ENCODE measurements around the gene CDH18.

The CDH18 gene

DNA sequence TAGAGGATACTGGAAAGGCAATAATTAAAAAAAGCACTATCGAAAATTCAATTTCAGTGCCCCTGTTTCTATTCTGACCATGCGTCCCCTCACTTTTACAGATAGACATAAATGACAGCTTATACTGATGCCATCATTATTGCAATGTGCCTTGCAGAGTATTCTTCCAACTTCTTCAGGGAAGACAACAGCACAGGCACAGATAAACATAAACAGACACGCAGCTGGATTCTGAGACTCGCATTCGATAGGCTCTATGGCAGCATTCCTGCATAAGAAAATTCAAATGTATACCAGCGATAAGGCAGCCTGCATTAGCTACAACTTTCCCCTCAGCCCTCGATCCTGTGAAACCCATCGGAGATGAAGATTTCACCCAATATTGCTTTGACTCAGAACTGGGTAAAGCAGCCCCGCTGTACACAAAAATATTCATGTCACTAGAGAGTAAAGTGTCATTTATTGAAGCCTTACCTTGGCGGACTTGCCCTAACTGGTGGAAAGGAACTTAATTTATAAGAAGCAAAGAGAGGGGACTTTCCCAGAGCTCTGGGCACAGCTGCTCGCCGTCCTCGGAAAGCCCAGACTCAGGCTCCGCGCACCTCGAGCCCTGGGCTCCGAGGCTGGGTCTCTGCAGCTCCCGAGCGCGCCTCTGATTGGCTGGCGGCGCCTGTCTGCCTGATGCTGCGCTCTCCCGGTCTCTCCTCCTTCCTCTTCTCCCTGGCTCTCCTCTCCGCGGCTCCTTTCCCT, at the start of gene CDH18:
TSS of gene CDH18 (minus strand) at position 589 of the 750 bp plus-strand sequence. CDS start 149,214 bp downstream, outside the sequence.
- in situ Hi-C loops (cut with HindIII; ENCODE audit: low pct_unique_long_range_greater_than_20kb, low sequenced_read_pairs), result no loop called here
- peak; percentile 31 to 44 for DNase-seq (ENCODE audit: low read depth in 1 of 2, low spot score in 1 of 2)

DNA sequence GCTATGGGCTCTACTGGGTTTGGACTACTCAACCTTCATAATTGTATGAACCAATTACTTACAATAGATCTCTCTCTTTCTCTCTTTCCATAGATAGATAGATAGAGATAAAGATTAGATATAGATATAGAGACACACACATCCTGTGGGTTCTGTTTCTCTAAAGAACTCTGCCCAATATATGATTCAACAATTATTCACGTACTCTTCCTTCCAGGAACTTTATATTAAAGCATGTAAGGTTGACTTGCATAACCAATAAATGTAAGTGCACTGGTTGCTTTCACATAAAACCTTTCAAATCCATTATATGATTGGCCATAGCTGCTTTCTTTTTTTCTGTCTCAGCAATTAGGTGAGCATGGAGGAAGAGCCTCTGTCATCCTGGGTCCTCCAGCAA, 46.7 kb upstream of the CDH18 start:
- DNase-seq (ENCODE audit: low read depth in 1 of 2, low spot score in 1 of 2), result no peak
- no peak for TF ChIP-seq JUND (IDR thresholded peaks at IDR 0.05; ENCODE audit: low read depth)
- in situ Hi-C loops (cut with HindIII; ENCODE audit: low pct_unique_long_range_greater_than_20kb, low sequenced_read_pairs), result no loop called here

More for the DNA sequence above, at the start of gene CDH18:
- no peak for TF ChIP-seq JUND (IDR thresholded peaks at IDR 0.05; ENCODE audit: low read depth)

GRCh38 chr5:20033881-20034280, 45.9 kb upstream of the CDH18 start:
- no peak for DNase-seq (ENCODE audit: low read depth in 1 of 2, low spot score in 1 of 2)
- TF ChIP-seq JUND (IDR thresholded peaks at IDR 0.05; ENCODE audit: low read depth), result no peak
- in situ Hi-C loops (cut with HindIII; ENCODE audit: low pct_unique_long_range_greater_than_20kb, low sequenced_read_pairs), result no loop called here

DNA sequence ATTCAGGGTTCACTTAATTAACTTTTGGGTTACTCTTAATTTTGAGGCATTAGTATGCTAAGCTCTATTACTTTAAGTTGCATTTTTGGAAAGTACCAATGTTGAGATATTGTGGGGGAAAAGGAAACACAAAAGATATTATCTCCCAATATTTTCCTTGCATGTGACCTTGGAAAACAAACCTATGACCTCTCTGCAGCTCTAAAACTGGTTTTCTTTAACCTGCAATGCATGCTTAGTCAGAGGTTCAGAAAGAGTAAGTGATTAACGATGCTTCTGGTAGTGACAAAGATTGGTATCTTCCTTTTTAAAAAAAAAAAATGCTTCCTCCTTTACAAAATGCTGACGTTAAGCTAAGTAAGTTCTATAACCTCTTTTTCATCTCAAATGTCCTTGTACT, 44.9 kb upstream of the CDH18 start:
- in situ Hi-C loops (cut with HindIII; ENCODE audit: low pct_unique_long_range_greater_than_20kb, low sequenced_read_pairs), result no loop called here
- DNase-seq (ENCODE audit: low read depth in 1 of 2, low spot score in 1 of 2), result peak in 1 of 2 experiments; percentile 18
- TF ChIP-seq JUND (IDR thresholded peaks at IDR 0.05; ENCODE audit: low read depth), result no peak

DNA sequence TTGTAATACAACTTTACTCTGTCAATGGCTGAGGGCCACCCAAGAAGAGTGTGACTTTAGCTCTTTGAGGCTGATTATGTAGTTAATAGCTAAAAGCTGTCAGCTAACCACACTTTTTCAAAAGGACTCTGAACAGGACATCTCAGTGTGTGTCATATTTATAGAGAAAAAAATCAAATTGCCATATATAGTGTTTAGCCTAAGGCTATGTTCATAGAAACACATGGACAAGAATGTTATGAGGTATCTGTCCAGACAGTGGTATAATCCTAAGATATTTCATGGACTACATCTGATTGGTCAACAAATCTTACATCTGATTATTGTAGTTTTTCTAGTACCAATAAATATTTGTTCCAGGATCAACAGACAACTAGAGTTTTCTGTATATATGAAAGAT, 42.1 kb upstream of the CDH18 start:
- DNase-seq (ENCODE audit: low read depth in 1 of 2, low spot score in 1 of 2), result no peak
- TF ChIP-seq JUND (IDR thresholded peaks at IDR 0.05; ENCODE audit: low read depth), result no peak
- in situ Hi-C loops (cut with HindIII; ENCODE audit: low pct_unique_long_range_greater_than_20kb, low sequenced_read_pairs), result no loop called here

GRCh38 chr5:20029266-20029665, 41.3 kb upstream of the CDH18 start:
- no peak for DNase-seq (ENCODE audit: low read depth in 1 of 2, low spot score in 1 of 2)
- no peak for TF ChIP-seq JUND (IDR thresholded peaks at IDR 0.05; ENCODE audit: low read depth)
- in situ Hi-C loops (cut with HindIII; ENCODE audit: low pct_unique_long_range_greater_than_20kb, low sequenced_read_pairs), result no loop called here

GRCh38 chr5:20028506-20028905, 40.5 kb upstream of the CDH18 start:
- in situ Hi-C loops (cut with HindIII; ENCODE audit: low pct_unique_long_range_greater_than_20kb, low sequenced_read_pairs), result no loop called here
- no peak for DNase-seq (ENCODE audit: low read depth in 1 of 2, low spot score in 1 of 2)
- no peak for TF ChIP-seq JUND (IDR thresholded peaks at IDR 0.05; ENCODE audit: low read depth)

GRCh38 chr5:20023686-20024180, 35.7 kb upstream of the CDH18 start:
- DNase-seq (ENCODE audit: low read depth in 1 of 2, low spot score in 1 of 2), result peak in 1 of 2 experiments; percentile 57
- in situ Hi-C loops (cut with HindIII; ENCODE audit: low pct_unique_long_range_greater_than_20kb, low sequenced_read_pairs), result no loop called here
- no peak for TF ChIP-seq JUND (IDR thresholded peaks at IDR 0.05; ENCODE audit: low read depth)

- no peak for TF ChIP-seq JUND (IDR thresholded peaks at IDR 0.05; ENCODE audit: low read depth)
- DNase-seq (ENCODE audit: low read depth in 1 of 2, low spot score in 1 of 2), result no peak
- in situ Hi-C loops (cut with HindIII; ENCODE audit: low pct_unique_long_range_greater_than_20kb, low sequenced_read_pairs), result no loop called here
These were observed 32.2 kb upstream of the CDH18 start for GRCh38 chr5:20020247-20020646.

DNA sequence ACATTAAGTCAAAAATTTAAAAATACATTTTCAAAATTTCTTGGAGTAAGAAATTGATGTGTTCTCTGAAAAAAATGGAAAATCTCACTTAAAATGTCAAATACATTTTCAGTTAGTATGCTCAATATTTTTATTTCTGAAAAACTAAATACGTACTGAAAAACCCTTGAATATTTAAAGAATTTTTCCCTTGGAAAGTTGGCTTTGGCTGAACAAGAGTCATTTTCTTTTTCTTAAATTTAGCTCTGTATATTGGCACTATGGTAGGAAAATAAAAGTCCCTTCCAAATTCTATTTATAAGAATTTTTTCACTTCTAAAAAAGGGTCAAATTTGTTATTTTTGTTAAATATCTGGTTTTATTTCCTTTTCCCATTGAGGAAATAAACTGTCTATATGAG, 29.0 kb upstream of the CDH18 start:
- DNase-seq (ENCODE audit: low read depth in 1 of 2, low spot score in 1 of 2), result no peak
- in situ Hi-C loops (cut with HindIII; ENCODE audit: low pct_unique_long_range_greater_than_20kb, low sequenced_read_pairs), result no loop called here
- no peak for TF ChIP-seq JUND (IDR thresholded peaks at IDR 0.05; ENCODE audit: low read depth)

DNA sequence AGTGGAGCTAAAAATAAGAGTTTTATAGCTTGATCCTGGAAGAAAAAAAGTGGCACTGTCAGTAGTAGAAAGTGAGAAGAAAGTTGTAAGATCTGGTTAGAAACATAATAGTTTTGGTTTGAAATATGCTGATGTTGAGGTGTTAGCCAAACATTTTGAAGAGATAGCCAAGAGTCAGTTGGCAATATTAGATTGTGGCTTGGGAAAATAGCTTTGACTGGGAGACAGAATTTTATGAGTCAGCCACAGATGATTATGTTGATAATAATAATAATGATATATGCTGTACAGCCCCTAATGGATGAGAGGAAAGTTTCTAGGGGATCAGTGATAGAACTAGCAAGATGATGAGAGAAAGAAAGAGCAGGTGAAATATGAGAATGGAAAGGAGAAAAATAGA, 12.4 kb upstream of the CDH18 start:
- in situ Hi-C loops (cut with HindIII; ENCODE audit: low pct_unique_long_range_greater_than_20kb, low sequenced_read_pairs), result no loop called here
- TF ChIP-seq JUND (IDR thresholded peaks at IDR 0.05; ENCODE audit: low read depth), result no peak
- DNase-seq (ENCODE audit: low read depth in 1 of 2, low spot score in 1 of 2), result no peak

- no peak for TF ChIP-seq JUND (IDR thresholded peaks at IDR 0.05; ENCODE audit: low read depth)
- no peak for DNase-seq (ENCODE audit: low read depth in 1 of 2, low spot score in 1 of 2)
- in situ Hi-C loops (cut with HindIII; ENCODE audit: low pct_unique_long_range_greater_than_20kb, low sequenced_read_pairs), result no loop called here
These were observed 457 bp upstream of the CDH18 start for GRCh38 chr5:19988457-19988856.

DNA sequence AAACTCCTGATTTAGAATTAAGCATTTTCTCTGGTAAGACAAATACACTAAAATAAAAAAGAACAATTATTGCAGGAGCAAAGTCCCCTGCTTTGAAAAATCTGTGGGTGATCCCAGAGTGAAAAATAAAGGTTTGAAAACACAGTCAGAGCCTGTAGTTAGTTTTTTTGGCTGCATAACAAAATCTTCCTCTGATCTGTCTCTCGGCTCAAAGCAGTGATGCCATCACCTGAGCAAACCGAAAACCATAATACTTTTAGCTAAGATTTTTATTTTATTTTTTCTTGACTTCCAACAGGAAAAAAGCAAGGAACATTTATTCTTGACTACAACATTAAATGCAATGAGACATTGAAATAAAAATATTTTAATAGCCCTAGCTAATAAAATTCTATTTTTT, 1.2 kb downstream of the CDH18 start:
- TF ChIP-seq JUND (IDR thresholded peaks at IDR 0.05; ENCODE audit: low read depth), result no peak
- no peak for DNase-seq (ENCODE audit: low read depth in 1 of 2, low spot score in 1 of 2)
- in situ Hi-C loops (cut with HindIII; ENCODE audit: low pct_unique_long_range_greater_than_20kb, low sequenced_read_pairs), result no loop called here
